Activated T-helper 1 cell treated with anti-CD3 and anti-CD28 coated beads, Interleukin-2, amount 50 U/mL, for 16 hours (primary cell): Measurements from ENCODE around the gene PSMB9.

Experiments used
- DNase-seq, 2 donors: peaks; one replicate each; pipeline ENCODE4 v3.0.0-alpha.2; 2020; ENCODE audit warnings: low read depth in 1 of 2, low spot score in 1 of 2

PSMB9 gene

DNA sequence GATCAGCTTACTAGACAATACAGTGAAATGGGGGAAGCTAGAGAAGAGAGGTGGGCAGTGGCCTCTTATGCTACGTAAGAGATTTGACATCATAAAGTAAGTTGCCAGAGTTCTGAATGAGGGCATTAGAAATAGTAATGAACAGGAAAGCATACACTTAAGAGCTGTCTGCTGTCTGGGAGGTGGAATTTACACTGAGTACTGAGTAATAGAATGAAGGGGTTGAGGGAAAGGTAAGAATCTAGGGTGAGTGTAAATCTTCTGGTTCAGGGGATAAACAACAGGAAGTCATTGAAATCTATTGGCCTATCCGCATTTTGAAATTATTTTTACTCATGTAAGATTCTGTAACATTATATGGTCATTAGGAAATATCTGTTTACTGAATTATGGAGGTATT is 51.1 kb downstream of the PSMB9 start:
- no peak for DNase-seq

DNA sequence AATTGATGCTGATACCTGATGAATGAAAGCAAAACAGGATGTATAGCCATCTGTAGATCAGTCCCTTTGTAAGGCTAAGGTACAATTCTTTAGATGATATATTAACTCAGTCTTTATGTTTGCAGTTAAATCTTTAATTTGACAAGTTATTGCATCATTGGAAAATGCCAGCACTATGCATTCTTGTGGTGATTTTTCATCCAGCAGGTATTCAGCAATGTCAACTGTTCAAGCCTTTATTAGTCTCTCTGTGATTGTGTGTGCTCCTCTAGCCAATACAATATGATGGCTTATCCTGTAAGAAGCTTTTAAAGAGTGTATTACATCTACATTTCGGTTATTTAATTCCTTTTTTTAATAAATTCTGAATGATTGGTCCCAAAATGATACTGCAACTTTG is 52.5 kb downstream of the PSMB9 start:
- no peak for DNase-seq

DNA sequence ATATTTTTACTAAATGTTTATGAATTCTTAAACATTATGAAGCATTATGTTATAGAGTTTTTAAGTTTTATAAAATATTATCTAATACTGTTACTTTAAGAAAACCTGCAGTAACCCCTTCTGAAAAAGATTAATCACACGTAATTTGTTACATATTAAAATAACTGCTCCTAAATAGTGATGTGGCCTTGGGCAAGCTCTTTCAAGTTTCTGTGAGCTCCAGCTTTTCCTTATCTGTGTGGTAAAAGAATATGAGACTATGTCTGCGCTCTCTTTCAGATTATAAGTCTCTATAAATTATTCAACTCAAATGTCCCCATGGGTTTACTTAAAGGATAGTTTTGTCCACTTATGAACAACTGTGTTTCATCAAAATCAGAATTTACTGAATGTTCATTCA is 54.9 kb downstream of the PSMB9 start:
- no peak for DNase-seq
